GM19240 (cell line): ENCODE results near the gene MYOF.
"Not testable (repeated sequence)": the region's sequence is repeated elsewhere in the genome, so short reads cannot be mapped to it uniquely, and the experiment has no call there.

ENCODE experiments used
- DNase-seq: peaks from one replicate; pipeline ENCODE4 v3.0.0; 2011; ENCODE audit warnings: low spot score; ENCODE audit not compliant: insufficient read length

MYOF gene

GRCh38 chr10:93434991-93435491, 47.1 kb downstream of the MYOF start:
- DNase-seq: no peak

GRCh38 chr10:93431361-93431760, 50.8 kb downstream of the MYOF start:
- no peak for DNase-seq

DNA sequence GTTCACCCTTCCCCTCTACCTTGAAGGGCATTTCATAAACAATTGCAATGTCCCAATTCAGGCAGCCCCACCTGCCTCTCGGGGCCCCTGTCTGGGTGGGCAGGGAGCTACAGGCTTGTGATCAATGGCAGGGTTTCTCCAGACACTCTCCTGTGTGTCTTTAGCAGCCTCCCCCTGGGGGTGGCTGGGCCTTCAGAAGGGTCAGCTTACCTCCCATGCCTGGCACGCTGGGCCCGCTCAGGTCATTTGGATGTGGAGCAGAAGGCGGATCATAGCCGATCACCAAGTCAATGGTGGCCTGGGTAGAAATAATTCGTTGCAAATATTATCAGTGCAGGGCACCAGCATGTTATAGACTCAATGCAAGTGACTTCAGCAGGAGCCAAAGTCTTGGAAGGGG, 56.3 kb downstream of the MYOF start:
- no peak for DNase-seq

GRCh38 chr10:93422118-93422517, 60.0 kb downstream of the MYOF start:
- DNase-seq: no peak

GRCh38 chr10:93420944-93421825, 60.9 kb downstream of the MYOF start:
- no peak for DNase-seq

- DNase-seq: no peak
Measured at GRCh38 chr10:93420091-93420490, 62.0 kb downstream of the MYOF start.

GRCh38 chr10:93419016-93419415, 63.1 kb downstream of the MYOF start:
- not testable (repeated sequence) for DNase-seq

- DNase-seq: no peak
Measured at GRCh38 chr10:93417921-93418320, 64.2 kb downstream of the MYOF start.

DNA sequence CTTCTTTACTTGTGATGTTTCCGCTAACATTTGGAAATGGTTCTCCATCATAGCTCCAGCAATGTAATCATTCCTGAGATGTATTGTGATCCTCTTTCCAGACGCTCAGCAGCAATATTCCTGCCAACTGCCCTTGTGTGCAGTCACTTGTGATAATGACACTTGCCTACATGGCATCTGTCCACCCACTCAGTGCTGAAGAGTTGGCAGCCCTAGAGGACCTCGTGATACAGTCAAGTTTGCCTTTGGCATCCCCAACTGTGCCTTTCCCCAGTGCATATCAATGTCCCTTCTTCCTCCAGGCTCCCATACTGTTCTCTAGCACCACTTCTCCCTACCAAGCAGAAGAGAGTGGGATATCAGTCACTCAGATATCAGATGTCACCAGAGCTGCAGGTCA, 64.9 kb downstream of the MYOF start:
- DNase-seq: no peak

GRCh38 chr10:93416824-93417223, 65.3 kb downstream of the MYOF start:
- no peak for DNase-seq

GRCh38 chr10:93415693-93416092, 66.4 kb downstream of the MYOF start:
- DNase-seq: no peak

- DNase-seq: no peak
Measured at GRCh38 chr10:93413252-93413689, 68.9 kb downstream of the MYOF start.

DNA sequence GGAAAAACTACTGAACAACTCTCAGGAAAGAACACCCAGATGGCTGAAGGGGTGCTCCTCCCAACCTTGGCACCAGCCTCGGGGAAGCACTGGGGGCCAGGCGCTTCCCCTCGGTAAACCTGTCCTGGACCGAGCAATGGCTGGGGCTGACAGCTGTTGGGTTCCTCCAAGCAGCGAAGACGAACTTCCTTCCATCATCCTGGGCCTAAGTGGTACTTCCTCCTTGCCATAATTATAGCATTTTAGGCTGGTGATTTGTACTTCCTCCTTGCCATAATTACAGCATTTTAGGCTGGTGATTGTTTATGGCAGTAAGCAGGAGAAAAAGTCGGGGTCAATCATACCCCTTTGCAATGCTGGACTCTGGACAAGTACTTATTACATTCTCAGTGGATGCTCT, 69.3 kb downstream of the MYOF start:
- no peak for DNase-seq

GRCh38 chr10:93410697-93411348, 71.3 kb downstream of the MYOF start:
- no peak for DNase-seq

GRCh38 chr10:93408783-93409182, 73.4 kb downstream of the MYOF start:
- no peak for DNase-seq

- no peak for DNase-seq
Measured at GRCh38 chr10:93406364-93407145, 75.6 kb downstream of the MYOF start.

GRCh38 chr10:93404048-93404354, 78.1 kb downstream of the MYOF start:
- DNase-seq: no peak

DNA sequence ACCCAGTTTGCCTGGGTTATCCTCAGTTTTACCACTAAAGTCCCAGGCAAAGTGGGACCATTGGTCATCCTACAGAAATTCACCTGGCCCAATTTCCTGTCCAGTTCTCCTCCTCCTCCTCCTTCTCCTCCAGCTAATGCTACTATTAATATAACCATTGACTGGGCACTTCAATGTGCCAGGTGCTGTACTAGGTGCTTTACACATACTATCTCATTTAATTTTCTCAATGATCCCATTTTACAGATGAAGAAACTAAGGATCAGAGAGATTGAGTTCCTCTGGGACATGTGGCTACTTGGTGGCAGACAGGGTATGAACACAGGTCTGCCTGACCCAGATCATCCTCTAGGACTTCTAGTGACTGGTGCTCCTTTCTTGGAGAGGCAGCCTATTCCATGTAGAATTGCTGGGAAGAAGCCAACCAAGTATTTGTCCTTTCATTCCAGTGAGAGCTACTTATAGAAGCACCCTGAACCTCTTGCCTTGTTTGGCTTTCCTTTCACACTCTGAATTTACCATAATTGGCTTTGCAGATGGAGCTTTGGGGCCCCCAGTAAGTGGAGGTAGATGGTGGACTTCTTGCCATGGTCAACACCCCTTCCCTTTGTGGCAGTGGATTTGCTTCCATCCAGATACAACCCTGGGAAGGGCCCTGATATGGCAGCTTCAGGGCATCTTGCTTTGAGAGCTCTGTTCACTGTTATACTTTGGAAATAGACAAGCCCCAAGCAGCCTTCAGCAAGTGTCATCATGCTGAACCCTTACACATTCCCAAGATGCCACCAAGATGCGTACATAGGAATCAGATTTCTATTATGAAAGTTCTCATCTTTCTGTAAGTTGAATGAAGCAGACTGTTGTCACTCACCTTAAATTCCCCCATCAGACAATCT, 78.7 kb downstream of the MYOF start:
- no peak for DNase-seq

- no peak for DNase-seq
Measured at GRCh38 chr10:93402192-93402591, 79.9 kb downstream of the MYOF start.

DNA sequence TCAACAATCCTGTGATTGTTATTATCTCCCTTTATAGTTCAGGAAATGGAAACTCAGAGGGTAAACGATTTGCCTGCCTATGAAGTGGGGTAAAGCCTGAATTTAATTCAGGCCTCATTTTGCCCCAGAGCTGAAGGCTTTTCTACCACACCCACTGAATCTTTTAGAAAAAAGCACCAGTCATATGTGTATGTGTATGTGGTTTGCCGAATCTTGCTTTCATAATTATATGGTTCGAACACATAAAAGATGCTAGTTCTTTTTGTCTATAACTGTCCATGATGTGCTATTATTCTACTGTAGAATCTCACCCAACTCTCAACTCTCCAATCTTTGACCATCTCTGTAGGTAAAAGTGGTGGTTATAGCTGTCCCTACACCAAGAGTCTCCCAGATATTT, 83.6 kb downstream of the MYOF start:
- DNase-seq: no peak

- no peak for DNase-seq
Measured at GRCh38 chr10:93397020-93397419, 85.1 kb downstream of the MYOF start.
